Endodermal cell (in vitro differentiated cells): ENCODE data around the gene NEO1. TPM values are rescaled to one million over a fixed set of nuclear protein-coding genes. Genes with fewer than 3 reads are reported as not detected.

Source experiments
- DNase-seq: peaks from one replicate; pipeline ENCODE4 v3.0.0-alpha.2; 2017
- H3K27ac ChIP-seq: 2 replicates; pipeline ENCODE4 v1.5.1; 2013; ENCODE audit warnings: mild to moderate bottlenecking, low read depth, low read length, moderate library complexity
- H3K27me3 ChIP-seq: 2 replicates; pipeline ENCODE4 v1.6.1; 2013; ENCODE audit warnings: mild to moderate bottlenecking, low read length, moderate library complexity; ENCODE audit not compliant: insufficient read depth, control insufficient read depth, poor library complexity, severe bottlenecking
- H3K36me3 ChIP-seq: 2 replicates; pipeline ENCODE4 v1.7.0; 2013; ENCODE audit warnings: mild to moderate bottlenecking, low read length, moderate library complexity; ENCODE audit not compliant: control insufficient read depth, insufficient read depth
- H3K4me1 ChIP-seq: one replicate; pipeline ENCODE4 v1.7.0; 2013; ENCODE audit warnings: low read length; ENCODE audit not compliant: control insufficient read depth, insufficient read depth
- H3K4me3 ChIP-seq: 2 replicates; pipeline ENCODE4 v1.5.1; 2013; ENCODE audit warnings: mild to moderate bottlenecking, low read length, moderate library complexity
- H3K9ac ChIP-seq: 2 replicates; pipeline ENCODE4 v1.6.1; 2013; ENCODE audit warnings: mild to moderate bottlenecking, low read length, moderate library complexity; ENCODE audit not compliant: poor library complexity, severe bottlenecking; ENCODE audit errors: extremely low read depth
- H3K9me3 ChIP-seq: 2 replicates; pipeline ENCODE4 v1.6.1; 2013; ENCODE audit warnings: mild to moderate bottlenecking, low read length, moderate library complexity; ENCODE audit not compliant: control insufficient read depth
- H3K27ac Mint-ChIP-seq: 2 replicates; pipeline ENCODE4 v1.8.0; 2020; ENCODE audit warnings: mixed read lengths
- H3K27me3 Mint-ChIP-seq: 2 replicates; pipeline ENCODE4 v1.8.0; 2021; ENCODE audit warnings: mild to moderate bottlenecking, mixed read lengths; ENCODE audit not compliant: insufficient read depth
- H3K36me3 Mint-ChIP-seq: 2 replicates; pipeline ENCODE4 v1.8.0; 2020; ENCODE audit warnings: low read depth, mixed read lengths
- H3K4me1 Mint-ChIP-seq: 2 replicates; pipeline ENCODE4 v1.8.0; 2020; ENCODE audit warnings: mixed read lengths
- H3K4me3 Mint-ChIP-seq: 2 replicates; pipeline ENCODE4 v1.8.0; 2020; ENCODE audit warnings: mild to moderate bottlenecking, moderate library complexity, mixed read lengths
- H3K9me3 Mint-ChIP-seq: 2 replicates; pipeline ENCODE4 v1.8.0; 2020; ENCODE audit warnings: mild to moderate bottlenecking, mixed read lengths
- WGBS, 2 experiments: methylation state at CpG; one replicate each; pipeline versions ENCODE4 v1.1.5 to v1.1.7; 2013; ENCODE audit warnings: missing lambda C conversion rate in 2 of 2, mixed read lengths in 1 of 2; ENCODE audit not compliant: insufficient coverage in 1 of 2, insufficient read length in 1 of 2; 5-methylcytosine and 5-hydroxymethylcytosine counted together
- total RNA-seq, 2 donors: library from RNA; stranded (reverse); fragmentation: NEBNext Ultra II Directional in 1 of 2; extraction: Animal tissue kit (Norgen Biotek cat#: 25700) in 1 of 2; gene quantifications; 2 replicates in 1 of 2; 3 replicates in 1 of 2; pipeline ENCODE4 v1.2.1, GENCODE V29; 2021
- TF ChIP-seq, protein P1 (sequence below): fragments of 200-600 bp; sonication (generic); conservative IDR thresholded peaks from 2 replicates; pipeline ENCODE4 v1.5.0; 2021; ENCODE audit warnings: antibody characterized with exemption, mild to moderate bottlenecking

NEO1 gene
- total RNA-seq, 2 donors from 2014 or later, result 132 TPM

DNA sequence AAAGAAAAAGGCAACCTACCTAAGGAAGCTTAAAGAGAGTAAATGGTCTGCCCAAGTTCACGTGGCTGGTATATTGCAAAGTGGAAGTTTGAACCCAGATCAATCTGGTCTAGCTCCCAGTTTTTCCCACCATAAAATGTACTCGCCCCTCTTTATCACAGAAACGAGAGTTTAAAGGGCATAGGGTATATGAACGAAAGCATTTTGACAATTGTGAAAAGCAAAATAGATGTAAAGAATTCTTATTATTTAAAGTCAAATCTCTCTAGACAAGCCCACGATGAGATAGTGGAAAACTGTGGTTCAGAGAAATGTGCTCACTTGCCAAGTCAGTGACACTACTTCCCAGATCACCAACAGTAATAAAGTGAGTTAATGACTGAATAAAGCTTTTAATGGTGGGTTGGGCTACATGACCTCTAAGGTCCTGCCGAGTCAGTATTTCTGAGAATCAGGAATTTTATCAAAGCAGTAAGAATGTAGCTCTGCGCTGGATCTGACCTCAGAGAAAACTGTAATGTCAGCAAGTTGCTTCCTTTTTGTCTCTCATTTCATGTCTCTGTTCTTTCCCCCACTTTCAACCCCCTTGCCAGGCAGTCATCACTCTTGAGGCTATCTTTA lies 23.3 kb upstream of the NEO1 start:
- H3K9me3 Mint-ChIP-seq, result no peaks in the 10 kb centered on the region
- no peaks in the 10 kb centered on the region for H3K36me3 ChIP-seq
- no peaks in the 10 kb centered on the region for H3K36me3 Mint-ChIP-seq
- no peak overlapping the region for H3K4me3 ChIP-seq
- no peak overlapping the region for H3K27ac Mint-ChIP-seq
- 83 to 95% methylated on average over 4 to 7 of the region's 7 CpGs for WGBS, 2 experiments
- no peaks in the 10 kb centered on the region for H3K9me3 ChIP-seq
- H3K4me1 ChIP-seq, result peaks cover 3% of the 10 kb centered on the region
- no peaks in the 10 kb centered on the region for H3K27me3 ChIP-seq
- peak; percentile 32 for DNase-seq
- peaks cover 8% of the 10 kb centered on the region for H3K4me1 Mint-ChIP-seq
- no peak overlapping the region for H3K9ac ChIP-seq
- H3K4me3 Mint-ChIP-seq, result no peak overlapping the region
- H3K27ac ChIP-seq, result no peak overlapping the region
- TF ChIP-seq, protein P1, sequence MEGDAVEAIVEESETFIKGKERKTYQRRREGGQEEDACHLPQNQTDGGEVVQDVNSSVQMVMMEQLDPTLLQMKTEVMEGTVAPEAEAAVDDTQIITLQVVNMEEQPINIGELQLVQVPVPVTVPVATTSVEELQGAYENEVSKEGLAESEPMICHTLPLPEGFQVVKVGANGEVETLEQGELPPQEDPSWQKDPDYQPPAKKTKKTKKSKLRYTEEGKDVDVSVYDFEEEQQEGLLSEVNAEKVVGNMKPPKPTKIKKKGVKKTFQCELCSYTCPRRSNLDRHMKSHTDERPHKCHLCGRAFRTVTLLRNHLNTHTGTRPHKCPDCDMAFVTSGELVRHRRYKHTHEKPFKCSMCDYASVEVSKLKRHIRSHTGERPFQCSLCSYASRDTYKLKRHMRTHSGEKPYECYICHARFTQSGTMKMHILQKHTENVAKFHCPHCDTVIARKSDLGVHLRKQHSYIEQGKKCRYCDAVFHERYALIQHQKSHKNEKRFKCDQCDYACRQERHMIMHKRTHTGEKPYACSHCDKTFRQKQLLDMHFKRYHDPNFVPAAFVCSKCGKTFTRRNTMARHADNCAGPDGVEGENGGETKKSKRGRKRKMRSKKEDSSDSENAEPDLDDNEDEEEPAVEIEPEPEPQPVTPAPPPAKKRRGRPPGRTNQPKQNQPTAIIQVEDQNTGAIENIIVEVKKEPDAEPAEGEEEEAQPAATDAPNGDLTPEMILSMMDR, result no peak
- H3K27me3 Mint-ChIP-seq, result no peaks in the 10 kb centered on the region

DNA sequence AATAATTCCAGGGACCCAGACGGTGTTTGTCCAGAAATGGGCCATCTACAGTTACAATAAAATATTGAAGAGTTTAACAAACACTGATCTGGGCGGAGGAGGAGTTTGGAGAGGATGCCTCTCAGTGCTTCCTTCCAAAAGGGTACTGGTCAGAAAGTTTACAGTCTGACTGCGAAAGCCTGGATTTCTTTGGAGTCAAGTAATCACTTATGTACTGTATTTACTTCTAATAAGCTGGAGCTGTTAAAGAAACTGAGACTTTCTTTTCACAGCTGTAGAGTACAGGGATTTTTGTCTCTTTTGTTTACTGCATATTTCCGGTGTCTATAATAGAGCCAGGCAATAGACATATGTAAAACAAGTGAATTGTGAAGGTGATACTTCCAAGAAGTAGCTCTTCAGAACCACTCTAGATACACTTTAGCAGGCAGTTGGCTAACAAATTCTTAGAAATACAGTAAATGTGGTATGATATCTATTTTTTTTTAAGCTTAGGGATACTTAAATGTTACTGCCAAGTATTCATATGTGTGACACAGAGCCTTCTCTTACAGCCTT lies 22.1 kb upstream of the NEO1 start:
- no peak for DNase-seq
- Histone ChIP-seq H3K4me3 (no peak overlapping the region), H3K36me3 (no peaks in the 10 kb centered on the region), H3K9me3 (no peaks in the 10 kb centered on the region), H3K27me3 (no peaks in the 10 kb centered on the region), H3K27ac (no peak overlapping the region), H3K4me1 (peaks cover 3% of the 10 kb centered on the region), H3K9ac (no peak overlapping the region)
- H3K27ac Mint-ChIP-seq, result no peak overlapping the region
- no peak overlapping the region for H3K4me3 Mint-ChIP-seq
- H3K9me3 Mint-ChIP-seq, result no peaks in the 10 kb centered on the region
- 90 to 100% methylated on average over 3 to 4 of the region's 4 CpGs for WGBS, 2 experiments
- H3K4me1 Mint-ChIP-seq, result peaks cover 11% of the 10 kb centered on the region
- H3K36me3 Mint-ChIP-seq, result no peaks in the 10 kb centered on the region
- no peaks in the 10 kb centered on the region for H3K27me3 Mint-ChIP-seq
- TF ChIP-seq, protein P1, result no peak

DNA sequence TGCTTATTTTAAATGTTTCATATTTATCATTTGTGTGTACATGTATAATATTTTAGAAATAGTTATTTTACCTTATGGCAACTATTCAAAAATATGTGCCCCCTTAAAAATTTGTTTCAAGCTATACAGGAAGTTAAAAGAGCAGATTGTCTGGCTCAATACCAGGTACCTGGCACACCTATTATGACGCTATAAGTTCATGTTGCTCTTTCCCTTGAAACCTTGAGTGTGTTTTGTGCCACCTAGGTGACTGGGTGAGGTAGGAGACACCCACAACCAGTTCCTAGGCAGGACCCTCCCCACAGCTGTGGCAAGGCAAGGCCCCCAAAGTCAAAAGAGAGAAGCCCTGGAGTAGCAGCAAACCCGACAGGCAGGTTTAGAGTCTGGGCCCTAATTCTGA lies 20.6 kb upstream of the NEO1 start:
- TF ChIP-seq, protein P1, result no peak
- no peak overlapping the region for H3K27ac Mint-ChIP-seq
- Histone ChIP-seq H3K27ac (no peak overlapping the region), H3K9me3 (no peaks in the 10 kb centered on the region), H3K4me3 (no peak overlapping the region), H3K36me3 (no peaks in the 10 kb centered on the region), H3K9ac (no peak overlapping the region), H3K4me1 (peaks cover 3% of the 10 kb centered on the region), H3K27me3 (no peaks in the 10 kb centered on the region)
- peaks cover 14% of the 10 kb centered on the region for H3K4me1 Mint-ChIP-seq
- H3K9me3 Mint-ChIP-seq, result no peaks in the 10 kb centered on the region
- H3K27me3 Mint-ChIP-seq, result no peaks in the 10 kb centered on the region
- H3K36me3 Mint-ChIP-seq, result no peaks in the 10 kb centered on the region
- DNase-seq, result peak; percentile 14
- 95 to 100% methylated on average over 1 to 2 of the region's 2 CpGs for WGBS, 2 experiments
- H3K4me3 Mint-ChIP-seq, result no peak overlapping the region
